Astrocyte (in vitro differentiated cells and primary cell): ENCODE measurements around the gene DEDD2. TPM values are rescaled to one million over a fixed set of nuclear protein-coding genes. Genes with fewer than 3 reads are reported as not detected.

Source experiments
- DNase-seq: peaks from one replicate; pipeline ENCODE4 v3.0.0-alpha.2; 2010; ENCODE audit warnings: low read depth
- FAIRE-seq: peaks from 2 replicates; lab custom pipeline; 2011; peaks lifted over from hg19 to GRCh38; lab: Jason Lieb, UNC
- H2AFZ ChIP-seq: 2 replicates; pipeline ENCODE4 v1.6.0; 2012; ENCODE audit warnings: low read depth, low read length, inconsistent platforms
- H3K27ac ChIP-seq: 2 replicates; pipeline ENCODE4 v1.5.1; 2011; ENCODE audit warnings: low read depth, low read length, inconsistent platforms
- H3K27me3 ChIP-seq: 2 replicates; pipeline ENCODE4 v1.6.0; 2011; ENCODE audit warnings: low read length, inconsistent platforms; ENCODE audit not compliant: insufficient read depth
- H3K36me3 ChIP-seq: 2 replicates; pipeline ENCODE4 v1.5.1; 2011; ENCODE audit warnings: low read length, inconsistent platforms; ENCODE audit not compliant: insufficient read depth
- H3K4me1 ChIP-seq: 2 replicates; pipeline ENCODE4 v1.5.1; 2011; ENCODE audit warnings: low read length, inconsistent platforms; ENCODE audit not compliant: insufficient read depth
- H3K4me2 ChIP-seq: 2 replicates; pipeline ENCODE4 v1.6.0; 2012; ENCODE audit warnings: low read length, inconsistent platforms
- H3K4me3 ChIP-seq: 2 replicates; pipeline ENCODE4 v1.5.1; 2011; ENCODE audit warnings: low read depth, mild to moderate bottlenecking, low read length, inconsistent platforms; ENCODE audit not compliant: insufficient read depth
- H3K79me2 ChIP-seq: 2 replicates; pipeline ENCODE4 v1.6.0; 2012; ENCODE audit warnings: mild to moderate bottlenecking, low read length, inconsistent platforms; ENCODE audit not compliant: insufficient read depth
- H3K9ac ChIP-seq: 2 replicates; pipeline ENCODE4 v1.6.0; 2012; ENCODE audit warnings: mild to moderate bottlenecking, low read length, inconsistent platforms
- H3K9me3 ChIP-seq: 2 replicates; pipeline ENCODE4 v1.5.1; 2012; ENCODE audit warnings: low read depth, mild to moderate bottlenecking, low read length, inconsistent platforms; ENCODE audit not compliant: insufficient read depth
- H4K20me1 ChIP-seq: 2 replicates; pipeline ENCODE4 v1.6.0; 2012; ENCODE audit warnings: low read length, inconsistent platforms; ENCODE audit not compliant: insufficient read depth
- H3K27ac Mint-ChIP-seq: one replicate; pipeline ENCODE4 v1.8.0; 2021; ENCODE audit warnings: mild to moderate bottlenecking, mixed read lengths; ENCODE audit not compliant: unreplicated experiment
- H3K27me3 Mint-ChIP-seq: one replicate; pipeline ENCODE4 v1.8.0; 2021; ENCODE audit warnings: low read depth, mixed read lengths; ENCODE audit not compliant: unreplicated experiment
- H3K36me3 Mint-ChIP-seq: one replicate; pipeline ENCODE4 v1.8.0; 2021; ENCODE audit warnings: low read depth, mixed read lengths; ENCODE audit not compliant: unreplicated experiment
- H3K4me1 Mint-ChIP-seq: one replicate; pipeline ENCODE4 v1.8.0; 2021; ENCODE audit warnings: low read depth, mixed read lengths; ENCODE audit not compliant: unreplicated experiment
- H3K4me3 Mint-ChIP-seq: one replicate; pipeline ENCODE4 v1.8.0; 2021; ENCODE audit warnings: mild to moderate bottlenecking, moderate library complexity, mixed read lengths; ENCODE audit not compliant: unreplicated experiment
- H3K9me3 Mint-ChIP-seq: one replicate; pipeline ENCODE4 v1.8.0; 2021; ENCODE audit warnings: mild to moderate bottlenecking, mixed read lengths; ENCODE audit not compliant: unreplicated experiment
- EZH2 ChIP-seq: IDR thresholded peaks from 2 replicates; pipeline ENCODE4 v1.6.1; 2012; ENCODE audit warnings: mild to moderate bottlenecking, low read length, inconsistent platforms; ENCODE audit not compliant: insufficient read depth
- total RNA-seq: library from RNA; stranded (reverse); gene quantifications from 2 replicates; pipeline ENCODE4 v1.2.1, GENCODE V29; 2021
- TF ChIP-seq, protein P1 (sequence below): IDR thresholded peaks from 2 replicates; pipeline ENCODE4 v1.5.1; 2011; ENCODE audit warnings: low read depth, mild to moderate bottlenecking, inconsistent platforms, low read length, moderate library complexity; ENCODE audit not compliant: insufficient read depth

DEDD2 gene
- total RNA-seq, 1 donor from 2014 or later, result 26.1 TPM

DNA sequence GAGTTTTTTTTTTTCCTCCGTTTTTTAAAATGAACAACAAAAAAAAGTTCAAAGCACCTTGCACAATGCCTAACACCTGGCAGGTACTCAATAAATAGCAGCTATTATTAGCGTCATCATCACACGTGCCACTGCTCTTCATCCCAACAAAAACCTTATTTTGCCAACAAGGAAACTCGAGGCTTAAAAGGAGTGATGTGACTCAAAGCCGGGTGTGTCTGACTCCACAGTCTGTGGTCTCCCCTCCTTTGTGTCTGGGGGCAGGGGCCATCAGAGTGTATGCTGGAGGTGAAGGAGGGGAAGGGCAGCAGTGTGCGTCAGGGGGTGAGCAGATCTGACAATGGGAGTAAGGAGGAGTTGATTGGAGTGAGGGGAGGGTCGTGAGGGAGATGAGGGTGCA, 51.2 kb downstream of the DEDD2 start:
- Mint-ChIP-seq H3K27me3 (peaks cover 67% of the 10 kb centered on the region), H3K27ac (no peak overlapping the region), H3K4me1 (no peaks in the 10 kb centered on the region), H3K36me3 (no peaks in the 10 kb centered on the region), H3K9me3 (no peaks in the 10 kb centered on the region), H3K4me3 (no peak overlapping the region)
- Histone ChIP-seq H3K79me2 (no peaks in the 10 kb centered on the region), H3K9ac (no peak overlapping the region), H4K20me1 (peaks cover 3% of the 10 kb centered on the region), H3K4me3 (no peak overlapping the region), H3K27ac (no peak overlapping the region), H3K27me3 (peaks cover 25% of the 10 kb centered on the region), H3K4me2 (no peak overlapping the region), H3K9me3 (peaks cover 2% of the 10 kb centered on the region), H3K4me1 (no peaks in the 10 kb centered on the region), H3K36me3 (no peaks in the 10 kb centered on the region), H2AFZ (no peak overlapping the region)
- FAIRE-seq (no peak), DNase-seq (no peak)
- no peak for TF ChIP-seq EZH2
- TF ChIP-seq, protein P1, sequence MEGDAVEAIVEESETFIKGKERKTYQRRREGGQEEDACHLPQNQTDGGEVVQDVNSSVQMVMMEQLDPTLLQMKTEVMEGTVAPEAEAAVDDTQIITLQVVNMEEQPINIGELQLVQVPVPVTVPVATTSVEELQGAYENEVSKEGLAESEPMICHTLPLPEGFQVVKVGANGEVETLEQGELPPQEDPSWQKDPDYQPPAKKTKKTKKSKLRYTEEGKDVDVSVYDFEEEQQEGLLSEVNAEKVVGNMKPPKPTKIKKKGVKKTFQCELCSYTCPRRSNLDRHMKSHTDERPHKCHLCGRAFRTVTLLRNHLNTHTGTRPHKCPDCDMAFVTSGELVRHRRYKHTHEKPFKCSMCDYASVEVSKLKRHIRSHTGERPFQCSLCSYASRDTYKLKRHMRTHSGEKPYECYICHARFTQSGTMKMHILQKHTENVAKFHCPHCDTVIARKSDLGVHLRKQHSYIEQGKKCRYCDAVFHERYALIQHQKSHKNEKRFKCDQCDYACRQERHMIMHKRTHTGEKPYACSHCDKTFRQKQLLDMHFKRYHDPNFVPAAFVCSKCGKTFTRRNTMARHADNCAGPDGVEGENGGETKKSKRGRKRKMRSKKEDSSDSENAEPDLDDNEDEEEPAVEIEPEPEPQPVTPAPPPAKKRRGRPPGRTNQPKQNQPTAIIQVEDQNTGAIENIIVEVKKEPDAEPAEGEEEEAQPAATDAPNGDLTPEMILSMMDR, result no peak

DNA sequence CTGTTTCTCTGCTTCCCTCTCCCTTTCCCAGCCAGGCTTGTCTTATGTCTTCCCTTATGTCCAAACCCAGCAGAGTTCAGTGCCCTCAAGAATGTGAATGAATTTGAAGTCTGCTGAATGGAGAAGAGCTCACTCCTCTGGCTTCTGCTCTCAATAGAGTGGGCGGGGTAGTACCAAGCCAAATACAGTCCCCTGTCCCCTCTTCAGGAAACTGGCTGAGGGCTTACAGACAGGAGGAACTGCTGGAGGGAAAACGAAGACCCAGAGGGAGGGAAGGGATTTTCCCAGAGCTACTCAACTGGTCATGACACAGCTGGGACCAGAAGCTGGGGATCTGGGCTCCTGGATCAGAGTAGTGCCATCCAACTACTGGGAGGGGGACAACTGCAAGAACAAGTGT, 52.3 kb downstream of the DEDD2 start:
- Mint-ChIP-seq H3K4me3 (no peak overlapping the region), H3K4me1 (no peaks in the 10 kb centered on the region), H3K9me3 (no peaks in the 10 kb centered on the region), H3K36me3 (no peaks in the 10 kb centered on the region), H3K27me3 (peaks cover 73% of the 10 kb centered on the region), H3K27ac (no peak overlapping the region)
- Histone ChIP-seq H3K27me3 (peaks cover 35% of the 10 kb centered on the region), H3K79me2 (no peaks in the 10 kb centered on the region), H3K9ac (no peak overlapping the region), H3K4me2 (no peak overlapping the region), H4K20me1 (peaks cover 3% of the 10 kb centered on the region), H2AFZ (no peak overlapping the region), H3K4me3 (no peak overlapping the region), H3K9me3 (no peaks in the 10 kb centered on the region), H3K36me3 (no peaks in the 10 kb centered on the region), H3K27ac (no peak overlapping the region), H3K4me1 (no peaks in the 10 kb centered on the region)
- no peak for FAIRE-seq
- TF ChIP-seq EZH2, result no peak
- TF ChIP-seq, protein P1, result no peak
- DNase-seq, result no peak

DNA sequence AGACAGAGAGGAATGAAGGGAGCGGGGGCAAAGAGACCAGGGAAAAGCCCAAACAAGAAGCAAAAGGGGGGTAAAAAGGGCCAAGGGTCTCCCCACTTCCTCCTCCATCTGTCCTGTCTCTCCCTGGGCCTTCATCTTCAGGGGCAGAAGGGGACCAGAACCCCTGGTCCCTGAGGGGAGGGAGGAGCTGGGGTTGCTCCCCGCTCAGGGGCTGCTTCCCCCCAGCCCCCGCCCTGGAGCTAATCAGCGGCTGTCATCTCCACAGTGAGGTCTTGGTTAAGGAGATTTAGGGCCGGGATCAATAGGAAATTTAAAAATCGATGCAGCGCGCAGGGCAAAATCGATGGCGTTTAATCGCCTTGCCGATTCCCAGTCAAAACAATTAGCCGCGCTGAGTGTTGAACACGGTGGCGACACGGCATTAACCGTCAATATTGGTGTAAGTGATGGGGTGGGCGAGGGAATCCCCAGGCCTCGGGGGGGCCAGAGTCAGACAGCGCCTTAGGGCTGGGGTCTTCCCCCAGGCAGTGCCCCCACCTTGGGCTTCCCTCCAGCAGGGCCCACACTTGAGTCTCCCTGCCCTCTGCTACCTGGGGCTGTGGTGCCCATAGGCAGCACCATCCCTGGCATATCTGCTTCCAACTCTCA, 55.7 kb downstream of the DEDD2 start:
- no peak overlapping the region for H3K27ac ChIP-seq
- H3K27me3 Mint-ChIP-seq, result peaks cover 72% of the 10 kb centered on the region
- DNase-seq (no peak), FAIRE-seq (no peak)
- H3K4me3 ChIP-seq, result no peak overlapping the region
- H3K27ac Mint-ChIP-seq, result no peak overlapping the region
- H4K20me1 ChIP-seq, result peaks cover 3% of the 10 kb centered on the region
- H3K9ac ChIP-seq, result no peak overlapping the region
- H3K4me1 Mint-ChIP-seq, result no peaks in the 10 kb centered on the region
- peaks cover 4% of the 10 kb centered on the region for H3K36me3 Mint-ChIP-seq
- H2AFZ ChIP-seq, result no peak overlapping the region
- H3K79me2 ChIP-seq, result no peaks in the 10 kb centered on the region
- peaks cover 35% of the 10 kb centered on the region for H3K27me3 ChIP-seq
- no peaks in the 10 kb centered on the region for H3K9me3 Mint-ChIP-seq
- no peak overlapping the region for H3K4me2 ChIP-seq
- H3K36me3 ChIP-seq, result no peaks in the 10 kb centered on the region
- no peak overlapping the region for H3K4me3 Mint-ChIP-seq
- no peak for TF ChIP-seq EZH2
- TF ChIP-seq, protein P1, result no peak
- H3K9me3 ChIP-seq, result no peaks in the 10 kb centered on the region
- no peaks in the 10 kb centered on the region for H3K4me1 ChIP-seq
